Measurements from ENCODE around the gene ACSM3. TPM values are rescaled to one million over a fixed set of nuclear protein-coding genes. Genes with fewer than 3 reads are reported as not detected.

The ACSM3 gene
- total and polyA plus RNA-seq, 4 donors, result 29.2 to 71.8 (median 50.3) TPM

- TF ChIP-seq YY1 (IDR thresholded peaks at IDR 0.05) (no peak), RXRA (IDR thresholded peaks at IDR 0.05) (no peak), RAD21 (IDR thresholded peaks at IDR 0.05) (no peak)
Observed at GRCh38 chr16:20782470-20782869, 18.7 kb downstream of the ACSM3 start (continued).

- no peaks in the 10 kb centered on the region for H3K4me1 ChIP-seq (ENCODE audit: control insufficient read depth in 4 of 4, insufficient read depth in 4 of 4, low read length in 3 of 4)
- TF ChIP-seq REST (IDR thresholded peaks at IDR 0.05) (no peak), HNF4G (IDR thresholded peaks at IDR 0.05) (no peak), MAX (IDR thresholded peaks at IDR 0.05) (no peak), HNF4A (conservative IDR thresholded peaks at IDR 0.05) (no peak), GABPA (IDR thresholded peaks at IDR 0.05 in 1 of 2, conservative IDR thresholded peaks at IDR 0.05 in 1 of 2) (no peak), SP1 (IDR thresholded peaks at IDR 0.05) (no peak), RAD21 (IDR thresholded peaks at IDR 0.05) (no peak), RXRA (IDR thresholded peaks at IDR 0.05) (no peak)
- DNase-seq (ENCODE audit: low spot score), result no peak
Observed at GRCh38 chr16:20784204-20784603, 20.4 kb downstream of the ACSM3 start.

GRCh38 chr16:20789130-20789529 lies 25.3 kb downstream of the ACSM3 start:
- peaks cover 0 to 57% (median 30%) of the 10 kb centered on the region in 4 donors for H3K36me3 ChIP-seq (ENCODE audit: control insufficient read depth in 4 of 4, insufficient read depth in 3 of 4, low read depth in 1 of 4, low read length in 3 of 4)
- H3K4me3 ChIP-seq (ENCODE audit: low read depth in 1 of 3, low read length in 3 of 3), result no peak overlapping the region
- DNase-seq (ENCODE audit: low spot score), result no peak
- H3K9ac ChIP-seq (ENCODE audit: low read depth in 1 of 2, low read length in 2 of 2), result no peak overlapping the region
- H3K27me3 ChIP-seq (ENCODE audit: control insufficient read depth in 4 of 4, insufficient read depth in 4 of 4, low read length in 3 of 4), result no peaks in the 10 kb centered on the region
- no peaks in the 10 kb centered on the region for H3K9me3 ChIP-seq (ENCODE audit: control insufficient read depth in 4 of 4, low read length in 3 of 4)
- no peak overlapping the region for H3K27ac ChIP-seq (ENCODE audit: low read depth in 1 of 2, low read length in 2 of 2)
- TF ChIP-seq RXRA (IDR thresholded peaks at IDR 0.05) (no peak), TAF1 (conservative IDR thresholded peaks at IDR 0.05) (no peak), ATF3 (IDR thresholded peaks at IDR 0.05) (no peak), EGR1 (IDR thresholded peaks at IDR 0.05; ENCODE audit: low read depth in 2 of 2) (no peak), CTCF (IDR thresholded peaks at IDR 0.05; ENCODE audit: low read depth, low read length, missing input control) (no peak)
- no peaks in the 10 kb centered on the region for H3K4me1 ChIP-seq (ENCODE audit: control insufficient read depth in 4 of 4, insufficient read depth in 4 of 4, low read length in 3 of 4)

More at GRCh38 chr16:20784204-20784603, 20.4 kb downstream of the ACSM3 start:
- Histone ChIP-seq H3K9ac (ENCODE audit: low read depth in 1 of 2, low read length in 2 of 2) (no peak overlapping the region), H3K4me3 (ENCODE audit: low read depth in 1 of 3, low read length in 3 of 3) (no peak overlapping the region), H3K27ac (ENCODE audit: low read depth in 1 of 2, low read length in 2 of 2) (no peak overlapping the region), H3K9me3 (ENCODE audit: control insufficient read depth in 4 of 4, low read length in 3 of 4) (no peaks in the 10 kb centered on the region), H3K27me3 (ENCODE audit: control insufficient read depth in 4 of 4, insufficient read depth in 4 of 4, low read length in 3 of 4) (no peaks in the 10 kb centered on the region), H3K36me3 (ENCODE audit: control insufficient read depth in 4 of 4, insufficient read depth in 3 of 4, low read depth in 1 of 4, low read length in 3 of 4) (peaks cover 6 to 61% (median 45%) of the 10 kb centered on the region in 4 donors)
